Transverse colon (tissue), 4 donors: Measurements from ENCODE around the gene ZNF594.

Experiments
- CTCF ChIP-seq, 5 experiments: fragments of 200-600 bp in 3 of 5; fragments of 450-650 bp in 2 of 5; sonication (generic) in 3 of 5; IDR thresholded peaks; 1 replicate in 2 of 5; 2 replicates in 3 of 5; pipeline ENCODE4 v1.5.1; 2016 to 2017; ENCODE audit warnings: antibody characterized with exemption in 5 of 5, inconsistent platforms in 3 of 5, mild to moderate bottlenecking in 2 of 5, moderate library complexity in 1 of 5
- EP300 ChIP-seq: sonication (generic); formaldehyde crosslinking; IDR thresholded peaks from one replicate; pipeline ENCODE4 v1.6.1; 2017; ENCODE audit warnings: antibody characterized with exemption, low read depth
- POLR2AphosphoS5 ChIP-seq, 3 donors: sonication (generic); formaldehyde crosslinking; IDR thresholded peaks; one replicate each; pipeline ENCODE4 v1.6.1; 2016; ENCODE audit warnings: antibody characterized with exemption in 3 of 3

GRCh38 chr17:5203908-5204294 is 12.2 kb upstream of the ZNF594 start:
- TF ChIP-seq CTCF (IDR thresholded peaks at IDR 0.05), result no peak
- TF ChIP-seq EP300, result no peak
- TF ChIP-seq POLR2AphosphoS5 (IDR thresholded peaks at IDR 0.05), result no peak
